ENCODE measurements around the gene SPCS3. TPM values are rescaled to one million over a fixed set of nuclear protein-coding genes. Genes with fewer than 3 reads are reported as not detected.
"Not testable (repeated sequence)": the region's sequence is repeated elsewhere in the genome, so short reads cannot be mapped to it uniquely, and the experiment has no call there.

The SPCS3 gene
- total RNA-seq, 1 donor from 2014 or later: 106 TPM

- Mint-ChIP-seq H3K27ac (no peak overlapping the region), H3K9me3 (no peaks in the 10 kb centered on the region), H3K4me3 (no peak overlapping the region), H3K27me3 (no peaks in the 10 kb centered on the region), H3K36me3 (no peaks in the 10 kb centered on the region), H3K4me1 (ENCODE audit: unreplicated experiment) (no peaks in the 10 kb centered on the region)
- TF ChIP-seq CTCF (conservative IDR thresholded peaks at IDR 0.05): no peak
- no peak for DNase-seq (ENCODE audit: extremely low spot score, unreplicated experiment)
Measured at GRCh38 chr4:176288020-176288419, 31.7 kb upstream of the SPCS3 start.

- Mint-ChIP-seq H3K27ac (no peak overlapping the region), H3K36me3 (no peaks in the 10 kb centered on the region), H3K9me3 (no peaks in the 10 kb centered on the region), H3K4me3 (no peak overlapping the region), H3K4me1 (ENCODE audit: unreplicated experiment) (no peaks in the 10 kb centered on the region), H3K27me3 (no peaks in the 10 kb centered on the region)
- no peak for DNase-seq (ENCODE audit: extremely low spot score, unreplicated experiment)
- TF ChIP-seq CTCF (conservative IDR thresholded peaks at IDR 0.05): no peak
Measured at GRCh38 chr4:176289561-176289960, 30.2 kb upstream of the SPCS3 start.

GRCh38 chr4:176290520-176290919 lies 29.2 kb upstream of the SPCS3 start:
- no peak for DNase-seq (ENCODE audit: extremely low spot score, unreplicated experiment)
- H3K27me3 Mint-ChIP-seq: no peaks in the 10 kb centered on the region
- no peaks in the 10 kb centered on the region for H3K4me1 Mint-ChIP-seq (ENCODE audit: unreplicated experiment)
- H3K27ac Mint-ChIP-seq: no peak overlapping the region
- no peak for TF ChIP-seq CTCF (conservative IDR thresholded peaks at IDR 0.05)
- H3K36me3 Mint-ChIP-seq: no peaks in the 10 kb centered on the region
- H3K4me3 Mint-ChIP-seq: no peak overlapping the region
- no peaks in the 10 kb centered on the region for H3K9me3 Mint-ChIP-seq

GRCh38 chr4:176291748-176292147 lies 28.0 kb upstream of the SPCS3 start:
- Mint-ChIP-seq H3K4me1 (ENCODE audit: unreplicated experiment) (no peaks in the 10 kb centered on the region), H3K27me3 (no peaks in the 10 kb centered on the region), H3K36me3 (no peaks in the 10 kb centered on the region), H3K4me3 (no peak overlapping the region), H3K27ac (no peak overlapping the region), H3K9me3 (no peaks in the 10 kb centered on the region)
- DNase-seq (ENCODE audit: extremely low spot score, unreplicated experiment): no peak
- TF ChIP-seq CTCF (conservative IDR thresholded peaks at IDR 0.05): no peak

GRCh38 chr4:176292920-176293319 lies 26.8 kb upstream of the SPCS3 start:
- H3K4me1 Mint-ChIP-seq (ENCODE audit: unreplicated experiment): no peaks in the 10 kb centered on the region
- no peak for DNase-seq (ENCODE audit: extremely low spot score, unreplicated experiment)
- TF ChIP-seq CTCF (conservative IDR thresholded peaks at IDR 0.05): no peak

GRCh38 chr4:176293660-176294059 lies 26.1 kb upstream of the SPCS3 start:
- Mint-ChIP-seq H3K9me3 (no peaks in the 10 kb centered on the region), H3K4me3 (no peak overlapping the region), H3K36me3 (no peaks in the 10 kb centered on the region), H3K27me3 (no peaks in the 10 kb centered on the region), H3K27ac (no peak overlapping the region), H3K4me1 (ENCODE audit: unreplicated experiment) (no peaks in the 10 kb centered on the region)
- DNase-seq (ENCODE audit: extremely low spot score, unreplicated experiment): no peak
- no peak for TF ChIP-seq CTCF (conservative IDR thresholded peaks at IDR 0.05)

More at GRCh38 chr4:176292920-176293319, 26.8 kb upstream of the SPCS3 start:
- Mint-ChIP-seq H3K27me3 (no peaks in the 10 kb centered on the region), H3K9me3 (no peaks in the 10 kb centered on the region), H3K36me3 (no peaks in the 10 kb centered on the region), H3K27ac (no peak overlapping the region), H3K4me3 (no peak overlapping the region)

GRCh38 chr4:176295907-176296306 lies 23.9 kb upstream of the SPCS3 start:
- not testable (repeated sequence) for H3K27ac Mint-ChIP-seq; DNase-seq (ENCODE audit: extremely low spot score, unreplicated experiment); H3K36me3 Mint-ChIP-seq; H3K9me3 Mint-ChIP-seq; H3K4me1 Mint-ChIP-seq (ENCODE audit: unreplicated experiment); H3K27me3 Mint-ChIP-seq; H3K4me3 Mint-ChIP-seq
